Measurements from ENCODE around the gene CNTN4. TPM values are rescaled to one million over a fixed set of nuclear protein-coding genes. Genes with fewer than 3 reads are reported as not detected.
"Not testable (repeated sequence)": the region's sequence is repeated elsewhere in the genome, so short reads cannot be mapped to it uniquely, and the experiment has no call there.

Gene CNTN4
- total RNA-seq, 1 donor from 2014 or later: 56.9 TPM

- DNase-seq: no peak
These were observed 419.0 kb downstream of the CNTN4 start for GRCh38 chr3:2517500-2518172.

- no peak for DNase-seq
These were observed 424.7 kb downstream of the CNTN4 start for GRCh38 chr3:2523281-2523836.

- no peak for DNase-seq
These were observed 427.3 kb downstream of the CNTN4 start for GRCh38 chr3:2525968-2526367.

- no peak for DNase-seq
These were observed 428.3 kb downstream of the CNTN4 start for GRCh38 chr3:2526926-2527325.

- DNase-seq: not testable (repeated sequence)
These were observed 428.7 kb downstream of the CNTN4 start for GRCh38 chr3:2527328-2527727.

- DNase-seq: not testable (repeated sequence)
These were observed 436.1 kb downstream of the CNTN4 start for GRCh38 chr3:2534767-2535166.

- DNase-seq: no peak
These were observed 436.5 kb downstream of the CNTN4 start for GRCh38 chr3:2535206-2535605.

GRCh38 chr3:2536575-2536974, 437.9 kb downstream of the CNTN4 start:
- DNase-seq: no peak

GRCh38 chr3:2540115-2540514, 441.4 kb downstream of the CNTN4 start:
- DNase-seq: no peak

- no peak for DNase-seq
These were observed 444.6 kb downstream of the CNTN4 start for GRCh38 chr3:2543247-2543646.

- DNase-seq: no peak
These were observed 445.5 kb downstream of the CNTN4 start for GRCh38 chr3:2544212-2544611.

- DNase-seq: no peak
These were observed 446.1 kb downstream of the CNTN4 start for GRCh38 chr3:2544718-2545117.

- no peak for DNase-seq
These were observed 448.4 kb downstream of the CNTN4 start for GRCh38 chr3:2547049-2547448.

GRCh38 chr3:2554656-2555055, 456.0 kb downstream of the CNTN4 start:
- no peak for DNase-seq

GRCh38 chr3:2558796-2559195, 460.1 kb downstream of the CNTN4 start:
- DNase-seq: no peak

- no peak for DNase-seq
These were observed 468.8 kb downstream of the CNTN4 start for GRCh38 chr3:2567451-2567850.

GRCh38 chr3:2568156-2568555, 469.5 kb downstream of the CNTN4 start:
- DNase-seq: no peak

GRCh38 chr3:2568929-2569328, 470.3 kb downstream of the CNTN4 start:
- no peak for DNase-seq

- no peak for DNase-seq
These were observed 478.9 kb downstream of the CNTN4 start for GRCh38 chr3:2577571-2577970.

- no peak for DNase-seq
These were observed 479.9 kb downstream of the CNTN4 start for GRCh38 chr3:2578560-2578959.

GRCh38 chr3:2579206-2579605, 480.5 kb downstream of the CNTN4 start:
- DNase-seq: peak; percentile 13

GRCh38 chr3:2583046-2583445, 484.4 kb downstream of the CNTN4 start:
- DNase-seq: no peak

- DNase-seq: no peak
These were observed 490.8 kb downstream of the CNTN4 start for GRCh38 chr3:2589336-2589969.

GRCh38 chr3:2595486-2595885, 496.8 kb downstream of the CNTN4 start:
- DNase-seq: no peak

All from occipital lobe (tissue), 2 donors.